HepG2 (cell line): ENCODE data around the gene INPP5K.

Experiments used
- CTCF ChIP-seq: sonication (generic); formaldehyde crosslinking; IDR thresholded peaks from 2 replicates; pipeline ENCODE4 v1.5.0; 2020; ENCODE audit warnings: mild to moderate bottlenecking, missing genetic modification reagents, moderate library complexity
- GLI4 ChIP-seq: sonication (generic); formaldehyde crosslinking; IDR thresholded peaks from 2 replicates; pipeline ENCODE4 v1.5.1; 2020; ENCODE audit warnings: missing genetic modification reagents, mild to moderate bottlenecking, moderate library complexity, borderline replicate concordance
- PHB2 ChIP-seq: fragments of 450-650 bp; IDR thresholded peaks from 2 replicates; pipeline ENCODE4 v1.6.1; 2018; ENCODE audit not compliant: partially characterized antibody
- PTBP1 ChIP-seq: fragments of 200-400 bp; formaldehyde crosslinking; IDR thresholded peaks from 2 replicates; pipeline ENCODE4 v1.6.1; 2018; ENCODE audit warnings: low read length, low read depth; ENCODE audit not compliant: poor library complexity, severe bottlenecking
- REST ChIP-seq, 2 experiments: IDR thresholded peaks; 2 replicates each; pipeline ENCODE4 v1.6.1; 2011 to 2012; ENCODE audit warnings: low read length in 2 of 2, borderline replicate concordance in 1 of 2, low read depth in 1 of 2, mild to moderate bottlenecking in 1 of 2, moderate library complexity in 1 of 2
- SOX13 ChIP-seq, 3 experiments: fragments of 450-650 bp in 1 of 3; sonication (generic) in 1 of 3; formaldehyde crosslinking in 1 of 3; IDR thresholded peaks in 2 of 3; conservative IDR thresholded peaks in 1 of 3; 2 replicates each; pipeline versions ENCODE4 v1.5.0 to v1.6.1; 2016 to 2020; ENCODE audit warnings: antibody characterized with exemption in 1 of 3, mild to moderate bottlenecking in 1 of 3, missing compliant biosample characterization in 1 of 3, missing genetic modification reagents in 1 of 3, moderate library complexity in 1 of 3
- U2AF2 ChIP-seq: fragments of 200-400 bp; formaldehyde crosslinking; IDR thresholded peaks from 2 replicates; pipeline ENCODE4 v1.6.1; 2017; ENCODE audit warnings: low read depth, mild to moderate bottlenecking, low read length
- ZNF362 ChIP-seq: sonication (generic); formaldehyde crosslinking; IDR thresholded peaks from 2 replicates; pipeline ENCODE4 v1.4.0; 2020; ENCODE audit warnings: missing genetic modification reagents, mild to moderate bottlenecking, borderline replicate concordance
- ZNF687 ChIP-seq: sonication (generic); formaldehyde crosslinking; IDR thresholded peaks from 2 replicates; pipeline ENCODE4 v1.5.1; 2020; ENCODE audit warnings: mild to moderate bottlenecking, missing genetic modification reagents, moderate library complexity
- ZSCAN12 ChIP-seq: sonication (generic); formaldehyde crosslinking; IDR thresholded peaks from 2 replicates; pipeline ENCODE4 v1.9.0; 2021; ENCODE audit warnings: mild to moderate bottlenecking, missing genetic modification reagents
- ZSCAN9 ChIP-seq: IDR thresholded peaks from 2 replicates; pipeline ENCODE4 v1.6.1; 2016; ENCODE audit warnings: borderline replicate concordance

- TF ChIP-seq ZSCAN12 (CRISPR knock-in tag) (no peak), CTCF (no peak), PTBP1 (no peak), ZNF687 (CRISPR knock-in tag) (no peak), ZNF362 (CRISPR knock-in tag) (no peak), GLI4 (CRISPR knock-in tag) (no peak), U2AF2 (no peak), REST (IDR thresholded peaks at IDR 0.05; ENCODE audit: borderline replicate concordance in 1 of 2, low read depth in 1 of 2, low read length in 2 of 2) (no peak), ZSCAN9 (CRISPR knock-in tag) (no peak), PHB2 (no peak), SOX13 (IDR thresholded peaks at IDR 0.05) (no peak), SOX13 (CRISPR knock-in tag; conservative IDR thresholded peaks at IDR 0.05 in 1 of 2, IDR thresholded peaks at IDR 0.05 in 1 of 2) (no peak)
Measured at GRCh38 chr17:1529863-1530262, 13.5 kb upstream of the INPP5K start.
